Upper lobe of left lung (tissue), 6 donors: ENCODE measurements around the gene ACY1. TPM values are rescaled to one million over a fixed set of nuclear protein-coding genes. Genes with fewer than 3 reads are reported as not detected.
A peak's percentile ranks its signal among the peaks of the same experiment; 100 is the strongest.

Source experiments
- ATAC-seq, 2 donors: fragments of 200-7000 bp; cut with Tn5 transposase; one replicate each; pipeline ENCODE4 v1.9.1; 2022; ENCODE audit warnings: mild to moderate bottlenecking in 2 of 2, moderate library complexity in 2 of 2; ENCODE audit not compliant: low FRiP score in 2 of 2
- DNase-seq, 2 donors: peaks; one replicate each; pipeline ENCODE4 v3.0.0-alpha.2; 2019 to 2020
- H3K27ac ChIP-seq, 4 donors: fragments of 200-600 bp; sonication (generic); one replicate each; pipeline ENCODE4 v1.5.1; 2016 to 2019
- H3K27me3 ChIP-seq, 4 donors: fragments of 200-600 bp; sonication (generic); one replicate each; pipeline ENCODE4 v1.5.1; 2017 to 2019
- H3K36me3 ChIP-seq, 4 donors: fragments of 200-600 bp; sonication (generic); one replicate each; pipeline ENCODE4 v1.5.1; 2016 to 2019
- H3K4me1 ChIP-seq, 4 donors: fragments of 200-600 bp; sonication (generic); one replicate each; pipeline ENCODE4 v1.5.1; 2018 to 2019
- H3K4me3 ChIP-seq, 4 donors: fragments of 200-600 bp; sonication (generic); one replicate each; pipeline ENCODE4 v1.5.1; 2017 to 2019; ENCODE audit warnings: mild to moderate bottlenecking in 2 of 4, moderate library complexity in 1 of 4
- H3K9me3 ChIP-seq, 4 donors: fragments of 200-600 bp; sonication (generic); one replicate each; pipeline ENCODE4 v1.5.1; 2018 to 2019
- CTCF ChIP-seq, 6 experiments: fragments of 450-650 bp in 4 of 6; fragments of 200-600 bp in 2 of 6; sonication (generic) in 2 of 6; IDR thresholded peaks; one replicate each; pipeline ENCODE4 v1.5.1; 2016 to 2019; ENCODE audit warnings: antibody characterized with exemption in 6 of 6
- EP300 ChIP-seq, 4 donors: sonication (generic); formaldehyde crosslinking; IDR thresholded peaks; one replicate each; pipeline ENCODE4 v1.5.1; 2017; ENCODE audit warnings: antibody characterized with exemption in 4 of 4, control low read depth in 2 of 4
- POLR2A ChIP-seq, 4 donors: fragments of 450-650 bp; IDR thresholded peaks; one replicate each; pipeline ENCODE4 v1.5.1; 2016 to 2017; ENCODE audit warnings: antibody characterized with exemption in 4 of 4, mild to moderate bottlenecking in 2 of 4
- POLR2AphosphoS5 ChIP-seq, 2 donors: sonication (generic); formaldehyde crosslinking; IDR thresholded peaks; one replicate each; pipeline ENCODE4 v1.5.1; 2017; ENCODE audit warnings: antibody characterized with exemption in 2 of 2
- WGBS, 2 donors: methylation state at CpG; one replicate each; pipeline ENCODE4 v1.1.5; 2017 to 2018; 5-methylcytosine and 5-hydroxymethylcytosine counted together
- total RNA-seq, 6 donors: library from RNA; depleted of rRNA in 4 of 6; stranded (reverse); fragments of >200 nt in 4 of 6; gene quantifications; one replicate each; pipeline versions ENCODE4 v1.1.0 to v1.2.1, GENCODE V29; 2016 to 2021
- donor health status: DM: no; HTN: no; CAD: no; lungs with moderate emphysema.
- donor health status: DM: no; HTN: yes; CAD: no; lungs with severe emphysema.

The ACY1 gene
- total RNA-seq, 6 donors from 2014 or later = 17.4 to 65.0 (median 35.9) TPM

GRCh38 chr3:52022323-52023100, 39.2 kb downstream of the ACY1 start:
- DNase-seq = peak in 1 of 2 donors; percentile 49
- Histone ChIP-seq H3K9me3 (no peaks in the 10 kb centered on the region), H3K27me3 (no peaks in the 10 kb centered on the region), H3K4me3 (peak overlapping the region in 3 of 4 donors; percentile 3 to 33 (median 4)), H3K27ac (peak overlapping the region; percentile 38 to 81 (median 76)), H3K36me3 (no peaks in the 10 kb centered on the region), H3K4me1 (peaks cover 15 to 42% (median 31%) of the 10 kb centered on the region in 4 donors)
- ATAC-seq = no peak
- TF ChIP-seq POLR2AphosphoS5 (IDR thresholded peaks at IDR 0.05) (peak in 1 of 2 donors; percentile 47), CTCF (IDR thresholded peaks at IDR 0.05) (no peak), EP300 (IDR thresholded peaks at IDR 0.05) (peak in 1 of 4 donors; percentile 57), POLR2A (IDR thresholded peaks at IDR 0.05) (no peak)
- 69% methylated on average over 15 to 20 of the region's 20 CpGs for WGBS, 2 donors

GRCh38 chr3:52023101-52023770, 39.9 kb downstream of the ACY1 start:
- H3K27me3 ChIP-seq = no peaks in the 10 kb centered on the region
- DNase-seq (no peak), ATAC-seq (no peak)
- TF ChIP-seq POLR2AphosphoS5 (IDR thresholded peaks at IDR 0.05) = no peak
- no peak for TF ChIP-seq CTCF (IDR thresholded peaks at IDR 0.05)
- TF ChIP-seq EP300 (IDR thresholded peaks at IDR 0.05) = no peak
- no peak for TF ChIP-seq POLR2A (IDR thresholded peaks at IDR 0.05)
- H3K27ac ChIP-seq = peak overlapping the region; percentile 38 to 81 (median 76)
- no peaks in the 10 kb centered on the region for H3K9me3 ChIP-seq
- H3K4me1 ChIP-seq = peaks cover 15 to 42% (median 31%) of the 10 kb centered on the region in 4 donors
- H3K4me3 ChIP-seq = peak overlapping the region in 3 of 4 donors; percentile 3 to 33 (median 4)
- H3K36me3 ChIP-seq = no peaks in the 10 kb centered on the region
- 75 to 84% methylated on average over 3 of the region's 3 CpGs for WGBS, 2 donors

GRCh38 chr3:52023860-52024764, 40.8 kb downstream of the ACY1 start:
- Histone ChIP-seq H3K9me3 (no peaks in the 10 kb centered on the region), H3K4me3 (peak overlapping the region in 1 of 4 donors; percentile 33), H3K4me1 (peaks cover 15 to 42% (median 31%) of the 10 kb centered on the region in 4 donors), H3K27ac (peak overlapping the region; percentile 18 to 81 (median 76)), H3K36me3 (no peaks in the 10 kb centered on the region), H3K27me3 (no peaks in the 10 kb centered on the region)
- WGBS, 2 donors = 62 to 76% methylated on average over 7 to 8 of the region's 8 CpGs
- DNase-seq (no peak), ATAC-seq (no peak)
- TF ChIP-seq POLR2A (IDR thresholded peaks at IDR 0.05) (no peak), CTCF (IDR thresholded peaks at IDR 0.05) (no peak), POLR2AphosphoS5 (IDR thresholded peaks at IDR 0.05) (no peak), EP300 (IDR thresholded peaks at IDR 0.05) (no peak)

GRCh38 chr3:52024765-52025452, 41.6 kb downstream of the ACY1 start:
- H3K27me3 ChIP-seq = no peaks in the 10 kb centered on the region
- no peaks in the 10 kb centered on the region for H3K9me3 ChIP-seq
- DNase-seq = no peak
- H3K36me3 ChIP-seq = no peaks in the 10 kb centered on the region
- H3K27ac ChIP-seq = peak overlapping the region in 3 of 4 donors; percentile 45 to 81 (median 73)
- TF ChIP-seq EP300 (IDR thresholded peaks at IDR 0.05) (no peak), CTCF (IDR thresholded peaks at IDR 0.05) (no peak), POLR2A (IDR thresholded peaks at IDR 0.05) (no peak), POLR2AphosphoS5 (IDR thresholded peaks at IDR 0.05) (no peak)
- WGBS, 2 donors = 85 to 89% methylated on average over 6 of the region's 6 CpGs
- ATAC-seq = no peak
- no peak overlapping the region for H3K4me3 ChIP-seq
- peaks cover 15 to 42% (median 31%) of the 10 kb centered on the region in 4 donors for H3K4me1 ChIP-seq
